Lower leg skin (tissue), 4 donors: Measurements from ENCODE around the gene SHFL. TPM values are rescaled to one million over a fixed set of nuclear protein-coding genes. Genes with fewer than 3 reads are reported as not detected.

ENCODE experiments used
- DNase-seq, 2 donors: peaks; one replicate each; pipeline ENCODE4 v3.0.0-alpha.2; 2019; ENCODE audit warnings: low spot score in 2 of 2
- H3K4me3 ChIP-seq: fragments of 200-600 bp; sonication (generic); 2 replicates; pipeline ENCODE4 v1.5.1; 2017; ENCODE audit warnings: mild to moderate bottlenecking, low read depth; ENCODE audit not compliant: poor library complexity, severe bottlenecking
- POLR2A ChIP-seq, 2 donors: fragments of 450-650 bp; IDR thresholded peaks; one replicate each; pipeline ENCODE4 v1.6.1; 2016 to 2017; ENCODE audit warnings: antibody characterized with exemption in 2 of 2, mild to moderate bottlenecking in 1 of 2, moderate library complexity in 1 of 2
- WGBS, 2 donors: methylation state at CpG; one replicate each; pipeline ENCODE4 v1.1.5; 2018; 5-methylcytosine and 5-hydroxymethylcytosine counted together
- intact Hi-C: fragments of 100-400 bp; cut with DNase I; formaldehyde crosslinking; loops from one replicate; pipeline ENCODE4 v1.15.0; 2023; ENCODE audit warnings: low total_unique reads
- total RNA-seq, 4 donors: library from RNA; depleted of rRNA; stranded (reverse); fragments of >200 nt; gene quantifications; one replicate each; pipeline ENCODE4 v1.1.0, GENCODE V29; 2016
- TF ChIP-seq, protein P1 (sequence below), 3 donors: fragments of 450-650 bp; IDR thresholded peaks; one replicate each; pipeline ENCODE4 v1.5.1; 2016; ENCODE audit warnings: antibody characterized with exemption in 3 of 3, mild to moderate bottlenecking in 3 of 3, moderate library complexity in 2 of 3

Gene SHFL
- total RNA-seq, 4 donors from 2014 or later = 17.0 to 24.6 (median 23.3) TPM

DNA sequence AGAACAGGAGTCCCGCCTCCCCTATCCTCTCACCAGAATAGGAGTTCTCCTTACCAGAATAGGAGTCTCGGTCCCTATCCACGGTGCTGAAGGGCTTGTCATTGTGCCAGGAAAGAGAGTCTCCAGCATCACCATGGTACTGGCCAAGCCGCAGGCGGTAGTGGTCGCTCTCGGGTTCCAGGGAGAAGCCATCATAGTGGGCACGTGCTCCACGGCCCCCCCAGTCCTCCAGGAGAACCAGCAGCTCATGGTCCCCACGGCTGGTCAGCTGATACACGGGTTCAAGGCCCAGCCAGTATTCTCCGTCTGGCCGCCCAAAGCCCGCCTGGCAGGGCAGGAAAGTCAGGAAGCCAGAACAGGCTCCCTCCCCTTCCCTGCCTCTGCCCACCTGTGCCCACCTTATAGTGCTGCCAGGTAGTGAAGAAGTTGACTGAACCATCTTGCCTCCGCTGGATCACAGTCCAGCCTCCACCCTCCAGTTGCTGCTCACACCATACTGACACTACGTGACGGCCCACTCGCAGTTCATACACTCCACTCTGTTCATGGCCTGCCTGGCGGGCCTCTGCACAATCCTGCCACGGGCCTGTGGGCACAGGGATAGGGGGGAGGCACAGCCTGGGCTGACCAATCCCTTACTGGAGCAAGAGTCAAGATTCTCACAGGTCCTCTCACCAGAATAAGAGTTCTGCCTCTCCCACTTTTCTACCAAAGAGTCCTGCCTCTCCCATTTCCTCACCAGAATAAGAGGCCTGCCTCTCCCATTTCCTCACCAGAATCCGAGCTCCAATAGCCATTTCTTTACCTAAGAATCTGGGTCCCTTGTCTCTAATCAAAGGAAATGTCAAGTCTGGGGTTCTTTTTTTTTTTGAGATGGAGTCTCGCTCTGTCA lies 7.4 kb downstream of the SHFL start:
- no peak overlapping the region for H3K4me3 ChIP-seq
- intact Hi-C loops = no loop called here
- no peak for TF ChIP-seq POLR2A (IDR thresholded peaks at IDR 0.05)
- TF ChIP-seq, protein P1, sequence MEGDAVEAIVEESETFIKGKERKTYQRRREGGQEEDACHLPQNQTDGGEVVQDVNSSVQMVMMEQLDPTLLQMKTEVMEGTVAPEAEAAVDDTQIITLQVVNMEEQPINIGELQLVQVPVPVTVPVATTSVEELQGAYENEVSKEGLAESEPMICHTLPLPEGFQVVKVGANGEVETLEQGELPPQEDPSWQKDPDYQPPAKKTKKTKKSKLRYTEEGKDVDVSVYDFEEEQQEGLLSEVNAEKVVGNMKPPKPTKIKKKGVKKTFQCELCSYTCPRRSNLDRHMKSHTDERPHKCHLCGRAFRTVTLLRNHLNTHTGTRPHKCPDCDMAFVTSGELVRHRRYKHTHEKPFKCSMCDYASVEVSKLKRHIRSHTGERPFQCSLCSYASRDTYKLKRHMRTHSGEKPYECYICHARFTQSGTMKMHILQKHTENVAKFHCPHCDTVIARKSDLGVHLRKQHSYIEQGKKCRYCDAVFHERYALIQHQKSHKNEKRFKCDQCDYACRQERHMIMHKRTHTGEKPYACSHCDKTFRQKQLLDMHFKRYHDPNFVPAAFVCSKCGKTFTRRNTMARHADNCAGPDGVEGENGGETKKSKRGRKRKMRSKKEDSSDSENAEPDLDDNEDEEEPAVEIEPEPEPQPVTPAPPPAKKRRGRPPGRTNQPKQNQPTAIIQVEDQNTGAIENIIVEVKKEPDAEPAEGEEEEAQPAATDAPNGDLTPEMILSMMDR (IDR thresholded peaks at IDR 0.05) = no peak
- DNase-seq = no peak
- 82 to 86% methylated on average over 22 of the region's 22 CpGs for WGBS, 2 donors

DNA sequence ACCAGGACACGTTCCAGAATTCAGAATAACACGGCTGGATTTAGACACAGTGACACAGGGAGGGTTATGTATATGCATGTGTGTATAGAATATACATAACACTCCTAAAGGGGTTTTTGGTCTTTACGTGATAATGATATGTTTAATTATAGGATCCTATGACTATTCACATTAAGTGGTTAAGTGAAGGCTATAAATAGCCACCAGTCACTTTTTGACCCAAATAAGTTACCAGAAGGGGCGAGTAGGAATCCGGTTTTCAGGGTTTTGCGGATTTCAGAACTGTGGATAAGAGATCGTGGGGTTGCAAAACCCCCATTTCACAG lies 9.5 kb downstream of the SHFL start:
- 26 to 36% methylated on average over 7 of the region's 7 CpGs for WGBS, 2 donors
- no peak for DNase-seq
- TF ChIP-seq, protein P1 (IDR thresholded peaks at IDR 0.05) = no peak
- TF ChIP-seq POLR2A (IDR thresholded peaks at IDR 0.05) = no peak
- intact Hi-C loops = no loop called here
- no peak overlapping the region for H3K4me3 ChIP-seq

DNA sequence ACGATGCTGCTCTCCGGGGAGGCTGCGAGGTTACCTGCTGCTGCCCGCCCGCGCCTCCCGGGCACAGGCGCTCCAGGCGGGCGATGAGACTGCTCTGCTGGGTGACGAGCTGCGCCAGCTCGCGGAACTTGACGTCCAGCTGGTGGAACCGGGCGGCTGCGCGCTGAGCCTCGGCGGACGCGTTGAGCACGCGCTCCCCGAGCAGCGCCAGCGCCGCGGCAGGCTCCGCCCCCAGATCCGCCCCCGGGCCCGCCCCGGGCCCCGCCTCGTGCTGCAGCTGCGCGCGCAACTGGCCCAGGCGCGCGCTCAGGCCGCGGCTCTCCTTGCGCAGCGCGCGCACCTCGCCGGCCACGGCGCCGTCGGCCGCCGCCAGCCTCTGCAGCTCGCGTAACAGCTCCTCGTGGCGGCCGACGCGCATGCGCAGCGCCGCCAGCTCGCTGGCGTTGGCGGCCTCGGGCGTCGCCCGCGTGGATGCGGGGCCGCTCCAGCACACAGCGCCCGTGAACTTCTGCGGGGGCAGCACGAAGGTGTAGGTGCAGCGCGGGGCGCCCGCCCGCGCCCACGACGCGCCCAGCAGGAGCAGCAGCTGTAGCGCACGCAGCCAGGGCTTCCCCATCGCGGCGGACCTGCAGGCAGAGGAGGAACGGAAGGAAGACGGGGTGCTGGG lies 10.0 kb downstream of the SHFL start:
- TF ChIP-seq, protein P1 (IDR thresholded peaks at IDR 0.05) = no peak
- no peak for TF ChIP-seq POLR2A (IDR thresholded peaks at IDR 0.05)
- intact Hi-C loops = no loop called here
- peak overlapping the region; percentile 36 for H3K4me3 ChIP-seq
- WGBS, 2 donors = 7 to 9% methylated on average over 28 to 41 of the region's 97 CpGs
- peak; percentile 75 to 97 for DNase-seq

DNA sequence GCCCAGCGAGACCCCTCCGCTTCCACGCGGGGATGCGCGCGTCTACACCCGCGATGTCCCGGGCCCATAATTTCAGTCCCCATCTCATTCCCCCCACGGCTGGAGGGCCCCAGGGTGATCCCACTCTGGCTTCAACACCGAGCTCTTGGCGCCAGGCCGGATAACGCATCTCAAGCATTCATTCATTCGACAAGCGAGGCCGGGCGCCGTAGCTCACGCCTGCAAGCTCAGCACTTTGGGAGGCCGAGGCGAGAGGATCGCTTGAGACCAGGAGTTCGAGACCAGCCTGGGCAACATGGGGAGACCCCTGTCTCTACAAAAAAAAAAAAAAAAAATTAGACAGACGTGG lies 10.5 kb downstream of the SHFL start:
- 27 to 42% methylated on average over 14 to 16 of the region's 26 CpGs for WGBS, 2 donors
- no peak for DNase-seq
- H3K4me3 ChIP-seq = peak overlapping the region; percentile 36
- intact Hi-C loops = no loop called here
- TF ChIP-seq POLR2A (IDR thresholded peaks at IDR 0.05) = no peak
- TF ChIP-seq, protein P1 (IDR thresholded peaks at IDR 0.05) = no peak

DNA sequence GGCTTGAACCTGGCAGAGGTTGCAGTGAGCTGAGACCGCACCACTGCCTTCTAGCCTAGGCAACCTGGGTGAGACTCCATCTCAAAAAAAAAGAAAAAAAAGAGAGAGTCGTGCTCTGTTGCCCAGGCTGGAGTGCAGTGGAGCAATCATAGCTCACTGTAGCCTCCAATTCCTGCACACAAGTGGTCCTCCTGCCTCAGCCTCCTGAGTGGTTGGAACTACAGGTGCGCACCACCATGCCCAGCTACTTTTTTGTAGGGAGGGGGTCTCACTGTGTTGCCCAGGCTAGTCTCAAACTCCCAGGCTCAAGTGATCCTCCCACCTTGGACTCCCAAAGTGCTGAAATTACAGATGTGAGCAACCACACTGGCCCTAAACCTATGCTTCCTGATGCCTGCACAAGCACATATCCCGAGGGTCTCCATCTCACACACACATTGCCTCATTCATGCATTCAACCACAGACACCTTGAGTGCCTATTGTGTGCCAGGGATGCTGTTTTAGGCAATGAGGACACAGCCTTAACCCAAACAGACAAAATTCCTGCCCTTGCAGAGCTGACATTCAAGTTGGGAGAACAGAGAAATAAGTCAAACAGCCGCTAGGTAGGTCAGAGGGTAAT lies 14.2 kb downstream of the SHFL start:
- no peak overlapping the region for H3K4me3 ChIP-seq
- intact Hi-C loops = no loop called here
- DNase-seq = no peak
- TF ChIP-seq, protein P1 (IDR thresholded peaks at IDR 0.05) = no peak
- no peak for TF ChIP-seq POLR2A (IDR thresholded peaks at IDR 0.05)
- WGBS, 2 donors = 83 to 94% methylated on average over 5 of the region's 5 CpGs
